A549 (cell line): ENCODE measurements around the gene C16orf89.

Experiments
- CHD2 ChIP-seq: fragments of 150-350 bp; IDR thresholded peaks from 2 replicates; pipeline ENCODE4 v1.6.1; 2014; ENCODE audit warnings: low read length; ENCODE audit not compliant: partially characterized antibody
- CTCF ChIP-seq: fragments of >200 bp; sonication (Bioruptor Twin); formaldehyde crosslinking; IDR thresholded peaks from 3 replicates; pipeline ENCODE4 v1.5.1; 2016
- EP300 ChIP-seq, 2 experiments: fragments of >200 bp; sonication (Bioruptor Twin); formaldehyde crosslinking; IDR thresholded peaks; 2 replicates in 1 of 2; 3 replicates in 1 of 2; pipeline ENCODE4 v1.6.1; 2016 to 2017
- POLR2A ChIP-seq: IDR thresholded peaks from 2 replicates; pipeline ENCODE4 v1.6.1; 2012; ENCODE audit warnings: mild to moderate bottlenecking, low read length
- REST ChIP-seq: fragments of 200-600 bp; sonication (generic); IDR thresholded peaks from 2 replicates; pipeline ENCODE4 v1.6.1; 2016; ENCODE audit warnings: antibody characterized with exemption, mild to moderate bottlenecking, moderate library complexity
- RFX5 ChIP-seq: fragments of 450-650 bp; IDR thresholded peaks from 2 replicates; pipeline ENCODE4 v1.7.1; 2014; ENCODE audit warnings: antibody characterized with exemption, mild to moderate bottlenecking, moderate library complexity
- USF2 ChIP-seq: fragments of 450-650 bp; IDR thresholded peaks from 2 replicates; pipeline ENCODE4 v1.6.1; 2014; ENCODE audit warnings: antibody characterized with exemption

- no peak for TF ChIP-seq REST
- no peak for TF ChIP-seq POLR2A
- TF ChIP-seq CHD2, result no peak
- no peak for TF ChIP-seq USF2
- no peak for TF ChIP-seq CTCF
- TF ChIP-seq RFX5, result no peak
- TF ChIP-seq EP300 (IDR thresholded peaks at IDR 0.05), result no peak
Measured at GRCh38 chr16:5046914-5047313, 18.8 kb downstream of the C16orf89 start.
